Renal cortical epithelial cell (primary cell): ENCODE measurements around the gene NALCN. TPM values are rescaled to one million over a fixed set of nuclear protein-coding genes. Genes with fewer than 3 reads are reported as not detected.
A peak's percentile ranks its signal among the peaks of the same experiment; 100 is the strongest.

Experiments
- DNase-seq: peaks from one replicate; pipeline ENCODE4 v3.0.0-alpha.2; 2011; ENCODE audit warnings: low read depth
- total RNA-seq: library from RNA; depleted of rRNA; stranded (reverse); fragments of >200 nt; gene quantifications from 2 replicates; pipeline ENCODE4 v1.2.3, GENCODE V29; 2014

NALCN gene
- total RNA-seq, 1 donor from 2014 or later: 7.2 TPM

DNA sequence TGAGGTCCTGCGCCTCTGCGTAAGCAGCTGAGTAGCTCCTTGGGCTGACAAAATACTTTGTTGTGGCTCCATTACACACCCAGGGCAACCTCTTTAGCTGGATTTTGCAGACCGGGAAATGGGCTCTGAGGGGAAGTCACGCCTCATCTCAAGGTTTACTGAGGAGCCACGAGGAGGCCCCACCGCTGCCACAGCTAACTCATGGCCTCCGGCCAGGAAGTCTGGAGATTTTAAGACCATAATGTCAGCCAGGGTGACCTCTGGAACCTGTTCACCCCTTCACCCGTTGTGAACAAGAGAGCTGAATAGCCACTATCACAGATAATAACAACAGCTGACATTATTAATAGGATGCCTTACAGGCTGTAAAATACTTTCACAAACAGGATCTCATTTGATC is 390.4 kb downstream of the NALCN start:
- no peak for DNase-seq

DNA sequence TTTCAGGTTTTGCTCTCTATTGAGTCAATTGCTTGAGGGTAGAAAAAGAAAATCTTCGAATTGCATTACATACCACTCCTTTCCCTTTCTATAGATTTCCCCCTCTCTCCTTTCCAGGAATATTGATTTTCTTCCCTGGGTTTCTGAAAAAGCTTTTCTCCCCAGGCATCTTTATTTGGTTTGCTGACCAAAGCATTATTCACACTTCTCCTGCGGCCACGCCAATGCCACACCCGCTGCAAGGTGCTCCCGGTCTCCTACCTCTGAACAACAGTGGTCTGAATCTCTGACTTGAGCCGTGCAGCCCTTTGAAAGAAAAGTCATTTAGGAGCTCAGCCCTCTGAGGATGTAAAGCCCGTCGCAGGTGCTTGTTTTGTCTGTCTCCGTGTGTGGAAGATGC is 390.8 kb downstream of the NALCN start:
- no peak for DNase-seq

DNA sequence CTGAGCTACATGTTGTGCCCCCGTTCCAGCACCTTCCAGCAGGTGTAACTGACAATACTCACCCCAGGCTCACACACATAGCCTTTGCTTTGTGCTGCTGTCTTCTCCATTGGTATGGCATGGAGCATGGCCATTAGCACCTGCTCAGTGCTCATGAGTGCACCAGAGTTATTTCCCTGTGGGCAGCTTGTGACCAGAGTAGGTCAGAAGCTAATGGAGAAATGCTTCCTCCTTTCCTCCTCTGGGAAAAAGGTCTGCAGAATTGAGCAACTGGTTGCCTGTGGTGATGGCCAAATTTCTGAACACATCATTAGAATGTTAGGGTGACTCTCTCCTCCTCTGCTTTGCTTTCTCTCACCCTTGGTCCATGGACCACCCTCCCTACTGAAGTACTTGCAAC is 397.2 kb downstream of the NALCN start:
- peak; percentile 79 for DNase-seq

DNA sequence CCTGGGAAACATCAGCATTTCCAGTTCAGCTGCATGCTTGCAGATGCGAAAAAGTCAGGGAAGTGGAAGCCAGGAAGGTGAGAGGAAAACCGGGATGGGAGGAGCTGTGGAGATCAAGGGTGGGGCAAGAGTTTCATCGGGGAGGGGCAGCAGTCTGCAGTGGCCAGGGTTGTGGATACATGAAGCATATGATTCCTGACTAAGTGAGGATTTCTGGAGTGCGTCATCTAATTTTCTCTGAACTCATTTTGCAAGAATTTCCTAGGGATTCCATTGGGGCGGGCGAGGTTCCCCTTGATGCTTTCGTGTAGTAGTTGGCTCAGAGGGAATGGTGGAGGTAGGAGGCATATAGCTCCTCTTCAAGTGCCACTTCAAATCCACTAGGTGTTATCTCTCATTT is 397.6 kb downstream of the NALCN start:
- DNase-seq: peak; percentile 69

DNA sequence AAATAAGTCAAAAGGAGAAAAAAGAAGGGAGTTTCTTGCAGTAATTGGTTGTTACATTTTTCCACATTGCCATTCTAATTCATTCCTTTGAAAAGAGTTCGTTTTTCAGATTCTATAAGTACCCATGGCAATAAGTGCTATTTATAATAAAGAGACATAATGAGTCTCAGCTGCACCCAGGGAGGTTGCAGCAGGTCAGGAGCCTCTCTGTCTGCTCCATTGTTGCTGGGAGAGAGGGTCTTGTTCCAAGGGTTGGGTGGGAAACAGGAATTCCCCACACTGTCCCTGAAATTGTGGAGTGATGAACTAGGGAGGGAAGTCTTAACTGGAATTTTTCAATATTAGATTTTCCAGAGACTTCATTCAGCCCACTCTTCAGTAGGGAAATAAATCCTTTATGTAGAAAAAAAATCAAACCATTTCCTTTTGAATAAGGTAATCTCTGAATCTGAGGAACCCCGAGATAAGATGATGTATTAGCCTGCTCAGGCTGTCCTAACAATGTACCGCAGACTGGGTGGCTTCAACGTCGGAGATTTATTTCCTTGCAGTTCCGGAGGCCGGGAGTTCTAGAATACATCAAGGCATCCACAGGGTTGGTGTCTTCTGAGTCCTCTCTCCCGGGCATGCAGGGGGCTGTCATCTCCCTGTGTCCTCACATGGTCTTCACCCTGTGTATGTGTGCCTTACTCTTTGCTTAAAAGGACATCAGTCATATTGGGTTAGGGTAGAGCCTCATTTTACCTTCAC is 399.0 kb downstream of the NALCN start:
- no peak for DNase-seq

DNA sequence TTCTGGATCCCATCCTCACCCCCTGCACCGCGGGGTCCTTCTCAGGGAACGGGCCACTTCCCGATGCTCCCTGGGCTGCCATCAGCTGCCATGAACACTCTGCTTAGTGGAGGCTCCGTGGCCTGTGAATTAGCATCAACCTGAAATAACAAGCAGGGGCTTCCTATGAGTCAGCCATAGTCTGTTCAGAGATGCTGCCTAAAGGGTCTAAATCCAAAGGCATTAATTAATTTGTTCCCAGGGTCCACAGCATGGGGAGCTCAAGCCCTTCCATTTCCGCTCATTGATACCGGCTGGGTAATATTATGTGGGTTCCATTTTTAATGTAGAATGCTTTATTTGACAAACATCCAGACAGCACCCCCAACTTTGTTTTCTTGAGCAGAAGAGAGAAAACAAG is 399.8 kb downstream of the NALCN start:
- no peak for DNase-seq

DNA sequence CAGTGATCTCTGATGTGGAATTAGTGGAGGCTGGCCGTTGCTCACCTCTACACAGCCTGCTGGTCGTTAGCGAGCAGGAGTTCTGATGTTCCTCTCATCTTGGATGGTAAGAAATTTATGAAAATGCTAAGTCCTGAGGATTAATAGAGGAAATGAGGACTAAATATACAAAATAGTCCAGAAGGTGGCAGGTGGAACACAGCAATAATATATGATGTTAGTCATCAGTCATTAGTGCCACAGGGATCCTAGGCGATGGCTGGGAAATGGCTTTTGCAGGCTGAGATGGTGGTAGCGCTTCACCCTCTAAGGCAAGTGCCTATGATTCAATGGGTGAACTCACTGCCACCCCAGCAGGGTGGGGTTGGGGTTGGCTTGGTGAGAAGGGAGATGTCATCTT is 403.1 kb downstream of the NALCN start:
- no peak for DNase-seq

DNA sequence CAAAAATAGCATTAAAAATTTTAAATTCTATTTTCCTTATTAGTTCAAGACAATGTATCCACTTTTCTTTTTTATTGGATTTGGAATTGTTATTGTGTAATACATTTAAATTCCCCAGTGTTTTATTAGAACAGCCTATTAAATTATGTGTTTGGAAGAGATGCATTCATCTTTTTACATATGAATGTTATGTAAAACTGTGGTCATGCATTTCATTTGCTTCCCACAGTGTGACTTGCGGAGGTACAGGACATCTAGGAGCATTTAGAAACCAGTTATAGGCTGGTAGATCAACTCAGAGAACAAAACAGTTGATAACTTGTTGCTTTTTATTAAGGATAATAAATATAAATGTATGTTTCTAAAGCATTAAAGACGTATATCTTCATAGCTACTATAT is 406.2 kb downstream of the NALCN start:
- no peak for DNase-seq

DNA sequence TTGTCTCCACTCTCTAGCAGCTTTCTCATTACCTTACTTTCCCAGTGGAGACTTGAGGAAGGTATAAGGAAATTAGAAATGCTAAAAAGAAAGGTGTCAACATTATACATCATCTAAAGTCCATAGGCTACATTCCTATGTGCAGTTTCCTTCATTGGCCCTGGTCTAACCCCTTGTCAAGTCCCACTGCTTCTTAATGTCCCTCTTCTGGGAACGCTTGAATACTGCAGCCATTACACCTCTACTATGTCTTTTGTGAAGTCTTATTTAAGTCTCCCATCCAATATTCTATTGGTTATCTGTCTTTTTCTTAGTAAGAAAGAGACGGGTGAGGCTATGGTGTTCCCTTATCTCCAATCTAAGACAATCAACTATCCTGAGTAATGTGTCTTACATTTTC is 409.1 kb downstream of the NALCN start:
- no peak for DNase-seq

Other genes with a start within 250 kb of the NALCN start
- 1.4 and 3.1 TPM in 2 replicates for gene ITGBL1, start 36.2 kb upstream of the NALCN start, total RNA-seq